Hepatocyte (in vitro differentiated cells): Measurements from ENCODE around the gene PCDH9. TPM values are rescaled to one million over a fixed set of nuclear protein-coding genes. Genes with fewer than 3 reads are reported as not detected.

Source experiments
- DNase-seq: peaks from one replicate; pipeline ENCODE4 v3.0.0-alpha.2; 2016; ENCODE audit warnings: low spot score
- H2AFZ ChIP-seq: fragments of 200-600 bp; sonication (generic); 2 replicates; pipeline ENCODE4 v1.6.0; 2016; ENCODE audit warnings: antibody characterized with exemption, mild to moderate bottlenecking
- H3K27ac ChIP-seq: fragments of 200-600 bp; sonication (generic); 2 replicates; pipeline ENCODE4 v1.5.1; 2016; ENCODE audit warnings: mild to moderate bottlenecking
- H3K27me3 ChIP-seq: fragments of 200-600 bp; sonication (generic); 2 replicates; pipeline ENCODE4 v1.6.1; 2016
- H3K36me3 ChIP-seq: fragments of 200-600 bp; sonication (generic); replicated peaks from 2 replicates; pipeline ENCODE4 v1.5.1; 2016; ENCODE audit warnings: low read depth; ENCODE audit not compliant: insufficient read depth
- H3K4me1 ChIP-seq: fragments of 200-600 bp; sonication (generic); 2 replicates; pipeline ENCODE4 v1.5.1; 2016; ENCODE audit warnings: mild to moderate bottlenecking, moderate library complexity; ENCODE audit not compliant: insufficient read depth
- H3K4me2 ChIP-seq: fragments of 200-600 bp; sonication (generic); 2 replicates; pipeline ENCODE4 v1.6.0; 2016
- H3K4me3 ChIP-seq: fragments of 200-600 bp; sonication (generic); 2 replicates; pipeline ENCODE4 v1.5.1; 2016; ENCODE audit warnings: mild to moderate bottlenecking
- H3K79me2 ChIP-seq: fragments of 200-600 bp; sonication (generic); 2 replicates; pipeline ENCODE4 v1.6.0; 2017; ENCODE audit warnings: mild to moderate bottlenecking
- H3K9me2 ChIP-seq: fragments of 200-600 bp; sonication (generic); replicated peaks from 2 replicates; pipeline ENCODE4 v1.6.0; 2017; ENCODE audit warnings: mild to moderate bottlenecking; ENCODE audit not compliant: insufficient read depth
- H3K9me3 ChIP-seq: fragments of 200-600 bp; sonication (generic); 2 replicates; pipeline ENCODE4 v1.5.1; 2016; ENCODE audit warnings: low read depth, mild to moderate bottlenecking
- H4K20me1 ChIP-seq: fragments of 200-600 bp; sonication (generic); 2 replicates; pipeline ENCODE4 v1.6.0; 2016; ENCODE audit warnings: mild to moderate bottlenecking; ENCODE audit not compliant: insufficient read depth, poor library complexity, severe bottlenecking
- CTCF ChIP-seq: fragments of 200-600 bp; sonication (generic); IDR thresholded peaks from 2 replicates; pipeline ENCODE4 v1.5.1; 2016; ENCODE audit warnings: antibody characterized with exemption, mild to moderate bottlenecking; ENCODE audit not compliant: poor library complexity
- EZH2 ChIP-seq: fragments of 200-600 bp; sonication (generic); IDR thresholded peaks from 2 replicates; pipeline ENCODE4 v1.6.1; 2016; ENCODE audit warnings: antibody characterized with exemption, mild to moderate bottlenecking, borderline replicate concordance
- EZH2phosphoT487 ChIP-seq: fragments of 200-600 bp; sonication (generic); IDR thresholded peaks from one replicate; pipeline ENCODE4 v1.6.1; 2018; ENCODE audit warnings: antibody characterized with exemption, mild to moderate bottlenecking, low read depth, moderate library complexity; ENCODE audit not compliant: unreplicated experiment, severe bottlenecking
- WGBS: methylation state at CpG from one replicate; pipeline ENCODE4 v1.1.6; 2016; ENCODE audit warnings: low lambda C conversion rate; ENCODE audit errors: missing lambda C conversion rate; 5-methylcytosine and 5-hydroxymethylcytosine counted together
- polyA plus RNA-seq: library from polyadenylated mRNA; unstranded; fragments of >200 nt; fragmentation: Nextera tagmentation; extraction: Ambion mirVana; gene quantifications from 2 replicates; pipeline ENCODE4 v1.2.1, GENCODE V29; 2016
- total RNA-seq: library from RNA; depleted of rRNA; stranded (reverse); fragments of >200 nt; gene quantifications from 2 replicates; pipeline ENCODE4 v1.2.3, GENCODE V29; 2014

PCDH9 gene
- total and polyA plus RNA-seq, 2 experiments from 2014 or later, result 6.9 to 15.0 TPM

- Histone ChIP-seq H3K4me3 (no peak overlapping the region), H3K79me2 (no peaks in the 10 kb centered on the region), H3K27ac (no peak overlapping the region), H3K27me3 (no peaks in the 10 kb centered on the region), H3K4me1 (no peaks in the 10 kb centered on the region), H2AFZ (peak overlapping the region; percentile 37), H3K9me2 (no peaks in the 10 kb centered on the region), H4K20me1 (no peaks in the 10 kb centered on the region), H3K4me2 (peak overlapping the region; percentile 66), H3K36me3 (no peaks in the 10 kb centered on the region), H3K9me3 (no peaks in the 10 kb centered on the region)
- TF ChIP-seq EZH2phosphoT487 (no peak), EZH2 (no peak), CTCF (no peak)
- 42% methylated on average over 7 of the region's 7 CpGs for WGBS
- DNase-seq, result no peak
These were observed 95.6 kb downstream of the PCDH9 start for GRCh38 chr13:67134417-67135129.

DNA sequence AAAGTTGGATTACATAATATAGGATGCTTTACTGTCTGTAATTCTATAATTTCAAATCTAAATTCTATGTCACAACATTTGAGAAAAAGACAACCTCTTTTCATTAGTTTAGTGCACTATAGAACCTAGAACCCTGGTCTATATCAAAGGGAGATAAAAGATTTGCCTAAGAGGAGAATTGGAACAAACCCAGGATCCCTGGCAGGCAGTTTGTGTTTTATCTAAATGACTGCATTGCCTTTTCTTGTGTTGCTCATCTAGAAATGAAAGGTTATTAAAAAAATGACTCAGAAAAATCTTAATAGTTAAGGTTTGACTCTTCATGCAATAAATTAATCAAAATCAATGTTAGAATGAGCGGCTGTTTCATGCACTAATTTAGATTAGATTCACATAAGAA is 96.7 kb downstream of the PCDH9 start:
- no peak for DNase-seq
- Histone ChIP-seq H3K9me2 (no peaks in the 10 kb centered on the region), H3K27ac (no peak overlapping the region), H3K4me2 (no peak overlapping the region), H3K4me3 (no peak overlapping the region), H4K20me1 (no peaks in the 10 kb centered on the region), H3K79me2 (no peaks in the 10 kb centered on the region), H2AFZ (no peak overlapping the region), H3K9me3 (no peaks in the 10 kb centered on the region), H3K4me1 (no peaks in the 10 kb centered on the region), H3K36me3 (no peaks in the 10 kb centered on the region), H3K27me3 (no peaks in the 10 kb centered on the region)
- no peak for TF ChIP-seq EZH2phosphoT487
- WGBS, result 94% methylated on average over 1 of the region's 1 CpG

- no peaks in the 10 kb centered on the region for H3K4me1 ChIP-seq
- no peak overlapping the region for H3K27ac ChIP-seq
- DNase-seq, result no peak
- 96% methylated on average over 1 of the region's 1 CpG for WGBS
- no peaks in the 10 kb centered on the region for H3K36me3 ChIP-seq
- H3K27me3 ChIP-seq, result no peaks in the 10 kb centered on the region
- H3K4me3 ChIP-seq, result no peak overlapping the region
- no peak overlapping the region for H3K4me2 ChIP-seq
- no peak overlapping the region for H2AFZ ChIP-seq
- H3K79me2 ChIP-seq, result no peaks in the 10 kb centered on the region
- H4K20me1 ChIP-seq, result no peaks in the 10 kb centered on the region
- no peaks in the 10 kb centered on the region for H3K9me3 ChIP-seq
- TF ChIP-seq EZH2phosphoT487, result no peak
- TF ChIP-seq EZH2, result no peak
- TF ChIP-seq CTCF, result no peak
- H3K9me2 ChIP-seq, result no peaks in the 10 kb centered on the region
These were observed 98.7 kb downstream of the PCDH9 start for GRCh38 chr13:67131393-67131792.

GRCh38 chr13:67130444-67130843 is 99.7 kb downstream of the PCDH9 start:
- Histone ChIP-seq H3K9me3 (no peaks in the 10 kb centered on the region), H3K27ac (no peak overlapping the region), H3K4me1 (no peaks in the 10 kb centered on the region), H3K27me3 (no peaks in the 10 kb centered on the region), H3K4me2 (no peak overlapping the region), H3K9me2 (no peaks in the 10 kb centered on the region), H3K79me2 (no peaks in the 10 kb centered on the region), H3K4me3 (no peak overlapping the region), H4K20me1 (no peaks in the 10 kb centered on the region), H3K36me3 (no peaks in the 10 kb centered on the region), H2AFZ (no peak overlapping the region)
- WGBS, result 74% methylated on average over 5 of the region's 5 CpGs
- DNase-seq, result no peak
- TF ChIP-seq EZH2phosphoT487 (no peak), CTCF (no peak), EZH2 (no peak)
